ENCODE measurements around the gene ABCB8. TPM values are rescaled to one million over a fixed set of nuclear protein-coding genes. Genes with fewer than 3 reads are reported as not detected.

ABCB8 gene
- total RNA-seq, 1 donor from 2014 or later, result 17.4 TPM

GRCh38 chr7:151045967-151046366 lies 17.7 kb downstream of the ABCB8 start:
- TF ChIP-seq CTCF (IDR thresholded peaks at IDR 0.05; ENCODE audit: unreplicated experiment), result no peak
- Mint-ChIP-seq H3K36me3 (ENCODE audit: low read depth, unreplicated experiment) (no peaks in the 10 kb centered on the region), H3K27me3 (ENCODE audit: unreplicated experiment) (peaks cover 20% of the 10 kb centered on the region), H3K9me3 (ENCODE audit: unreplicated experiment) (no peaks in the 10 kb centered on the region), H3K4me3 (ENCODE audit: unreplicated experiment) (no peak overlapping the region), H3K27ac (ENCODE audit: unreplicated experiment) (no peak overlapping the region), H3K4me1 (ENCODE audit: unreplicated experiment) (peaks cover 7% of the 10 kb centered on the region)
- no peak for DNase-seq (ENCODE audit: low spot score)

- H3K4me3 Mint-ChIP-seq (ENCODE audit: unreplicated experiment), result no peak overlapping the region
- H3K36me3 Mint-ChIP-seq (ENCODE audit: low read depth, unreplicated experiment), result no peaks in the 10 kb centered on the region
- DNase-seq (ENCODE audit: low spot score), result no peak
- no peak overlapping the region for H3K27ac Mint-ChIP-seq (ENCODE audit: unreplicated experiment)
- TF ChIP-seq CTCF (IDR thresholded peaks at IDR 0.05; ENCODE audit: unreplicated experiment), result no peak
- no peaks in the 10 kb centered on the region for H3K9me3 Mint-ChIP-seq (ENCODE audit: unreplicated experiment)
- peaks cover 20% of the 10 kb centered on the region for H3K27me3 Mint-ChIP-seq (ENCODE audit: unreplicated experiment)
- H3K4me1 Mint-ChIP-seq (ENCODE audit: unreplicated experiment), result peaks cover 7% of the 10 kb centered on the region
Measured at GRCh38 chr7:151046603-151047573, 18.6 kb downstream of the ABCB8 start.

GRCh38 chr7:151047976-151048815 lies 19.9 kb downstream of the ABCB8 start, which contains the start of gene ASIC3:
Gene ASIC3, plus strand, starts transcription at chr7:151048531. Its CDS starts 355 bp downstream, at chr7:151048886.
- Mint-ChIP-seq H3K27me3 (ENCODE audit: unreplicated experiment) (peaks cover 25% of the 10 kb centered on the region), H3K4me1 (ENCODE audit: unreplicated experiment) (peaks cover 14% of the 10 kb centered on the region), H3K27ac (ENCODE audit: unreplicated experiment) (no peak within 1 kb of the TSS), H3K9me3 (ENCODE audit: unreplicated experiment) (no peaks in the 10 kb centered on the region), H3K36me3 (ENCODE audit: low read depth, unreplicated experiment) (peaks cover 6% of the 10 kb centered on the region), H3K4me3 (ENCODE audit: unreplicated experiment) (no peak within 1 kb of the TSS)
- DNase-seq (ENCODE audit: low spot score), result no peak
- no peak for TF ChIP-seq CTCF (IDR thresholded peaks at IDR 0.05; ENCODE audit: unreplicated experiment)

GRCh38 chr7:151048911-151049463 lies 20.7 kb downstream of the ABCB8 start:
- DNase-seq (ENCODE audit: low spot score), result no peak
- H3K36me3 Mint-ChIP-seq (ENCODE audit: low read depth, unreplicated experiment), result peaks cover 6% of the 10 kb centered on the region

More at GRCh38 chr7:151048911-151049463, 20.7 kb downstream of the ABCB8 start:
- H3K27ac Mint-ChIP-seq (ENCODE audit: unreplicated experiment), result no peak overlapping the region
- H3K4me1 Mint-ChIP-seq (ENCODE audit: unreplicated experiment), result peaks cover 16% of the 10 kb centered on the region
- TF ChIP-seq CTCF (IDR thresholded peaks at IDR 0.05; ENCODE audit: unreplicated experiment), result no peak
- H3K9me3 Mint-ChIP-seq (ENCODE audit: unreplicated experiment), result no peaks in the 10 kb centered on the region
- H3K27me3 Mint-ChIP-seq (ENCODE audit: unreplicated experiment), result peaks cover 26% of the 10 kb centered on the region
- H3K4me3 Mint-ChIP-seq (ENCODE audit: unreplicated experiment), result no peak overlapping the region
